Measurements from ENCODE around the gene CHODL.

The CHODL gene

GRCh38 chr21:18294100-18294499 is 49.5 kb downstream of the CHODL start:
- DNase-seq, result no peak

- peak in 1 of 2 experiments; percentile 24 for DNase-seq
Observed at GRCh38 chr21:18298228-18298627, 53.6 kb downstream of the CHODL start.

Measured in NCI-H524 (cell line).